Endothelial cell of umbilical vein (primary cell): Measurements from ENCODE around the gene SFT2D3.

ENCODE experiments used
- CTCF ChIP-seq, 2 donors: IDR thresholded peaks; 1 replicate in 1 of 2; 2 replicates in 1 of 2; pipeline ENCODE4 v1.5.1; 2011; ENCODE audit warnings: low read length in 2 of 2, mild to moderate bottlenecking in 2 of 2, moderate library complexity in 2 of 2, control low read depth in 1 of 2, inconsistent platforms in 1 of 2, low read depth in 1 of 2; ENCODE audit not compliant: insufficient read depth in 1 of 2; ENCODE audit errors: extremely low read depth in 1 of 2
- EZH2 ChIP-seq: IDR thresholded peaks from 2 replicates; pipeline ENCODE4 v1.6.1; 2012; ENCODE audit warnings: borderline replicate concordance, low read depth, mild to moderate bottlenecking, moderate library complexity, low read length, inconsistent platforms; ENCODE audit not compliant: severe bottlenecking
- MAX ChIP-seq: IDR thresholded peaks from 2 replicates; pipeline ENCODE4 v1.6.1; 2011; ENCODE audit not compliant: insufficient read depth, insufficient read length
- POLR2A ChIP-seq: IDR thresholded peaks from 2 replicates; pipeline ENCODE4 v1.6.1; 2012; ENCODE audit warnings: low read depth, mild to moderate bottlenecking, control low read depth, low read length

- TF ChIP-seq CTCF (IDR thresholded peaks at IDR 0.05; ENCODE audit: extremely low read depth in 1 of 2, insufficient read depth in 1 of 2, low read depth in 1 of 2, low read length in 2 of 2) (no peak), EZH2 (no peak), MAX (no peak), POLR2A (no peak)
Observed at GRCh38 chr2:127685410-127686080, 15.8 kb upstream of the SFT2D3 start.
